Rectal smooth muscle tissue (tissue), 1 donor: ENCODE measurements around the gene TMED4.
"Not testable (repeated sequence)": the region's sequence is repeated elsewhere in the genome, so short reads cannot be mapped to it uniquely, and the experiment has no call there.

Experiments
- H3K27ac ChIP-seq: one replicate; pipeline ENCODE4 v1.7.0; 2013; ENCODE audit warnings: low read depth, low read length, inconsistent platforms
- H3K27me3 ChIP-seq: one replicate; pipeline ENCODE4 v1.7.0; 2013; ENCODE audit warnings: low read length; ENCODE audit not compliant: control insufficient read depth, insufficient read depth
- H3K36me3 ChIP-seq: one replicate; pipeline ENCODE4 v1.7.0; 2013; ENCODE audit warnings: low read length; ENCODE audit not compliant: control insufficient read depth, insufficient read depth
- H3K4me1 ChIP-seq: one replicate; pipeline ENCODE4 v1.7.0; 2013; ENCODE audit warnings: low read length; ENCODE audit not compliant: control insufficient read depth, insufficient read depth
- H3K4me3 ChIP-seq: one replicate; pipeline ENCODE4 v1.7.0; 2013; ENCODE audit warnings: low read length
- H3K9ac ChIP-seq: one replicate; pipeline ENCODE4 v1.7.0; 2013; ENCODE audit warnings: low read length

Gene TMED4

DNA sequence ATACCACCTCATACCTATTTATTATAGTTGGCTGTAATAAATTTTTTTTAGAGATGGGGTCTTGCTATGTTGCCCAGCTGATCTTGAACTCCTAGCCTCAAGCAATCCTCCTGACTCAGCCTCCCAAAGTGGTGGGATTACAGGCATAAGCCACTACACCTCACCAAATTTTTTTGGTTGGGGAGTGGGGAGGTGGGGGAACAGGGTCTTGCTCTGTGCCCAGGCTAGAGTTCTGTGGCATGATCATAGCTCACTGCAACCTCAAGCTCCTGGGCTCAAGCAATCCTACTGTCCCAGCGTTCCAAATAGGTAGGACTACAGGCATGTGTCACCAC is 20.5 kb upstream of the TMED4 start:
- Histone ChIP-seq H3K27me3 (no peaks in the 10 kb centered on the region), H3K4me3 (no peak overlapping the region), H3K9ac (no peak overlapping the region), H3K36me3 (no peaks in the 10 kb centered on the region), H3K27ac (no peak overlapping the region), H3K4me1 (peaks cover 3% of the 10 kb centered on the region)

GRCh38 chr7:44599222-44599621 is 17.2 kb upstream of the TMED4 start:
- no peak overlapping the region for H3K9ac ChIP-seq
- H3K4me1 ChIP-seq, result no peaks in the 10 kb centered on the region
- no peak overlapping the region for H3K4me3 ChIP-seq
- no peak overlapping the region for H3K27ac ChIP-seq
- no peaks in the 10 kb centered on the region for H3K36me3 ChIP-seq
- H3K27me3 ChIP-seq, result no peaks in the 10 kb centered on the region

DNA sequence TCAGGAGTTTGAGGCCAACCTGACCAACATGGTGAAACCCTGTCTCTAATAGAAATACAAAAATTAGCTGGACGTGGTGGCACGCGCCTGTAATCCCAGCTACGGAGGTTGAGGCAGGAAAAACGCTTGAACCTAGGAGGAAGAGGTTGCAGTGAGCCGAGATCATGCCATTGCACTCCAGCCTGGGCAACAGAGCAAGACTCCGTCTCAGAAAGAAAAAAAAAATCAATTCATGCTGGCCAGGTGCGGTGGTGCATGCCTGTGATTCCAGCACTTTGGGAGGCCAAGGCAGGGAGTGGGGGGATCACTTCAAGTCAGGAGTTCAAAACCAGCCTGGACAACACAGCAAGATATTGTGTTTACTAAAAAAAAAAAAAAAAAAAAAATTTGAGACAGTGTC is 15.2 kb upstream of the TMED4 start:
- not testable (repeated sequence) for H3K9ac ChIP-seq, H3K27me3 ChIP-seq, H3K4me1 ChIP-seq, H3K27ac ChIP-seq, H3K36me3 ChIP-seq, H3K4me3 ChIP-seq

GRCh38 chr7:44595934-44596635 is 14.1 kb upstream of the TMED4 start:
- no peaks in the 10 kb centered on the region for H3K27me3 ChIP-seq
- no peak overlapping the region for H3K4me3 ChIP-seq
- no peaks in the 10 kb centered on the region for H3K36me3 ChIP-seq
- H3K27ac ChIP-seq, result no peak overlapping the region
- no peaks in the 10 kb centered on the region for H3K4me1 ChIP-seq
- H3K9ac ChIP-seq, result no peak overlapping the region

DNA sequence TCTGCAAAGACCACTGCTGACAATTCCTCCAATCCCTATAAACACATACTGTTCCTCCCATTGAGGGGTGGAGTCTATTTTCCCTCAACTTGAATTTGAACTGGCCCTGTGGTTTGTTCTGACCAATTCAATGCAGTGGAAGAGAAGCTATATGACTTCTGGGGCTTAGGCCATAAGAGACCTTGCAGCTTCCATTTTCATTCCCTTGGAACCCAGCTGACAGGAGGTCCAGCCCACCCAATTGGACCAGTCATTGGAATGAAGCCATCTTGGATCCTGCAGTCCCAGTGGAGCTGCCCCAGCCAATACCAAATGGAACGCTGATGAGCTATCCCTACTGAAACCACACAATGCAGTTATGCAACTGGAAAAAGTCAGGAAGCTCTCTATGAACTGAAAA is 8.9 kb upstream of the TMED4 start:
- Histone ChIP-seq H3K36me3 (no peaks in the 10 kb centered on the region), H3K4me1 (no peaks in the 10 kb centered on the region), H3K27ac (no peak overlapping the region), H3K9ac (no peak overlapping the region), H3K4me3 (no peak overlapping the region), H3K27me3 (no peaks in the 10 kb centered on the region)

DNA sequence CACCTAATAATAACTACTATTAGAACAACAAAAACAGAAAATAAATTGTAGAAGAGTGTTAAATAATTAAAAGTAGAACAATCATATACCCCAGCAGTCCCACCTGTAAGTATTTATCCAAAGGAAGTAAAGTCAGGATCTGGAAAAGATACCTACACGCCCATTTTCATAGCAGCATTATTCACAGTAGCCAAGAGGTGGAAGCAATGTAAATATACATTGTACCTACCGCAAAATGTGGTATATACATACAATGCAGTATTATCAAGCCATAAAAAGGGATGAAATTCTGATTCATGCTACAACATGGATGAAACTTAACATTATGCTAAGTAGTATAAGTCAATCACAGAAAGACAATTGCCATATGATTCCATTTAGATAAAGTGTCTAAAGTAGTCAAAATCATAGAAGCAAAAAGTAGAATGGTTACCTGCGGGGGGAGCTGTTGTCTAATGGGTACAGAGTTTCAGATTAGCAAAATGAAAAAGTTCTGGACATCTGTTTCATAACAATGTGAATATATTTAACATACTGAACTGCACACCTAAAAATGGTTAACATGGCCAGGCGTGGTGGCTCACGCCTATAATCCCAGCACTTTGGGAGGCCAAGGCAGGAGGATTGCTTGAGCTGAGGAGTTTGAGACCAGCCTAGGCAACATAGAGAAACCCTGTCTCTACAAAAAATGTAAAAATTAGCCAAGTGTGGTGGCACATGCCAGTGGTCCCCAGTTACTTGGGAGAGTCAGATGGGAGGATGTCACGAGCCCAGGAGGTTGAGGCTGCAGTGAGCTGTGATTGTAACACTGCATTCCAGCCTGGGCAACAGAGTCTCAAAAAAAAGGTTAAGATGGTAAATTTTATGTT is 6.0 kb upstream of the TMED4 start:
- H3K27ac ChIP-seq, result no peak overlapping the region
- no peak overlapping the region for H3K4me3 ChIP-seq
- H3K4me1 ChIP-seq, result no peaks in the 10 kb centered on the region
- H3K9ac ChIP-seq, result no peak overlapping the region
- H3K36me3 ChIP-seq, result no peaks in the 10 kb centered on the region
- no peaks in the 10 kb centered on the region for H3K27me3 ChIP-seq

DNA sequence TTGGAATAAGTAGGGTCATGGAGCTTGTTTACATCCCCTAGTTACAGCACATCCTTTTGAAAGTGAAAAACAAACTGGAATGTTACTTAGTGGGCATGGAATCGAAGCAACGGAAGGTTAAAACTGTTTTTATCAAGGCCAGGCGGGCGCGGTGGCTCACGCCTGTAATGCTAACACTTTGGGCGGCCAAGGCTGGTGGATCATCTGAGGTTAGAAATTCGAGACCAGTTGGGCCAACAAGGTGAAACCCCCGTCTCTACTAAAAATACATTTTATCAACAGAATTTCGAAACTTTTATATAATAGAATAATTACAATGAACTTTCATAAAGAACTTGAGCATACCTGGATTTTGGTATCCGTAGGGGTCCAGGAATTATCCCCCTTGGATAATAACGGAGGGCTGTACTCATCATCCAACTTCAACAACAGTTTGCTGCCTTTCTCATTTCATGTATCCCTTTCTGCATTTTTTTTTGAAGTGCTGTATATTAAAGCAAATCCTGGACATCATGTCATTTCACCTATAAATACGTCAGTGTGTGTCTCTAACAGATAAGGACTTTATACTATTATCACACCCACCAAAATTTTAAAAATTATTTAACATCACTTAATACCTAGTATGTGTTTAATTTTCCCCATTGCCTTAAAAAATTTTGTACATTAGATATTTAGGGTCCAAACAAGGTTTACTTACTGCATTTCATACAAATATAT is 1.3 kb upstream of the TMED4 start:
- Histone ChIP-seq H3K9ac (no peak overlapping the region), H3K4me3 (peak overlapping the region; percentile 94), H3K4me1 (peaks cover 11% of the 10 kb centered on the region), H3K36me3 (peaks cover 5% of the 10 kb centered on the region), H3K27me3 (no peaks in the 10 kb centered on the region), H3K27ac (peak overlapping the region; percentile 99)

DNA sequence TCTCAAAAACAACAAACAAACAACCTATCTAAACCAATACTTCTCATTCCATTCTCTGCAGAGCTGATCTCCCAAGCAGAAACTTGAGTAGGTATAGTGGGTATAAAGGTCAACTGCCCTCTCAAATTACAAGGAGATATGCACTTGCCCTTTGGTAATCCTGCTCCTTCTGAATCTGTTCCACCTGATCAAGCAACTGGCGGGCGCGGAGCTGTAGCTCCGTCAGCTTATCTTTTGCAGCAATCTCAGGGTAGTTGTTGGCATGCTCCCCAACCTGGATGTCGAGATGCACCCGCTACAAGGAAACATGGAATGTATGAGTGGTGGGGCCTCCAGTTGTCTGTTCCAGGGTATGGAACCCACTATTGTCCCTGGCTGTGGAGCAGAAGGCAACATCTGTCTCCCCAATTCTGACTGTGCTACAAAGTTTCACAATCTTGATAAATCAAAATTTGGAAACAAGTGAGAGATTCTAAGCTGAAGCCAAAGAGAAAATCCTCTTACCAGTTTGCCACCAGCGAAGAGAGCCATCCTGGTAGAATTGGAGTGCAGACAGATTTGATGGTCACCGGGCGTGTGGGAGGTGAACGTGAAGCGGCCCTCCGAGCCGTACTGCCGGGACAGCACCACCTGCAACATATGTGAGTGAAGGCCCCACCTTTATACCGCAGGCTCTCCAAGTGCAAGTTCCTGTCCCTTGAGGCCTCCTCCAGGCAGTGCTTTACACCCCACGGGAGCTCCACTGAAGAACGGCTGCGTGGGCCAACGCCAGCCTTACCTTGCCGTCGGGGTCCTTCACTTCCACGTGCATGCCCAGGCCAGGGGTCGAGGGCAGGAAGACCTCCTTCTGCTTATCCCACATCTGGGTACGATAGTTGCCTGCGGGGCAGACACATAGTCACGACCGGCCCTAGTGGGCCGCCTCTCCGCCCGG is 819 bp downstream of the TMED4 start:
- Histone ChIP-seq H3K27me3 (no peaks in the 10 kb centered on the region), H3K27ac (peak overlapping the region; percentile 91), H3K36me3 (peaks cover 9% of the 10 kb centered on the region), H3K4me1 (peaks cover 11% of the 10 kb centered on the region), H3K4me3 (peak overlapping the region; percentile 83), H3K9ac (peak overlapping the region; percentile 81)

DNA sequence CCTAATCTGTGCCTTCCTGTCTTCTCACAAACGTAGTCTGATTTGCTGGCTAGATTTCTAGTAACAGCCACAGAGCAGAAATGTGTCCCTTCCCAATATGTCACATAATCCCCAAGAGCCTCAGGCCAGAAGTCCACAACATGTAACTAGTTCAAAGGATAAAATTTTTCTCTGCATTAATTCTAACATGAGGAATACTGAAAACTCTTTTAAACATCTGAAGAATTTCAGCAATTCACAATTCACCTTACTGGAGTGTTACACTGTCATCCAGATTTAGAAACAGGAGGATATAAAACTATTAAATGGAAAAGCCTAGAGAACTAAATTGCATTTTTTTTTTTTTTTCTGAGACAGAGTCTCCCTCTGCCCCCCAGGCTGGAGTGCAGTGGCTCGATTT is 5.8 kb downstream of the TMED4 start:
- Histone ChIP-seq H3K9ac (no peak overlapping the region), H3K27ac (no peak overlapping the region), H3K27me3 (no peaks in the 10 kb centered on the region), H3K36me3 (peaks cover 22% of the 10 kb centered on the region), H3K4me3 (no peak overlapping the region), H3K4me1 (peaks cover 12% of the 10 kb centered on the region)

DNA sequence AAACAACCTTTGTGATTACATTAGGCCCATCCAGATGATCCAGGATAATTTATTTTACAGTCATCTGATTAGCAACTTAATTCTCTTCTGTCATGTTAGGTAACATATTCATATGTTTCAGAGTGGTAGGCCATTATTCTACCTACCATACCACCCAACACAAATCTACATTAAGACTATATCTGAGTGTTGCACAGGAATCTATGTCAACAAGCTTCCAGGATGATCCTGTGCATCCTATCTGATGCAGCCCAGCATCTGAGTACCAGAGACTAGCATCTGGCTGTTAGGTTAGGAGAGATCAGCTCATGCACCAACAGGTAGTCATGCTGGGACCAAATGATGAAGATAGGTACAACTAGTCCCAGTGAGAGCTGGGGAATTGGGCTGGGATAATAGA is 7.0 kb downstream of the TMED4 start:
- H3K36me3 ChIP-seq, result peaks cover 31% of the 10 kb centered on the region
- no peak overlapping the region for H3K27ac ChIP-seq
- no peak overlapping the region for H3K4me3 ChIP-seq
- H3K4me1 ChIP-seq, result peaks cover 6% of the 10 kb centered on the region
- no peaks in the 10 kb centered on the region for H3K27me3 ChIP-seq
- H3K9ac ChIP-seq, result no peak overlapping the region

DNA sequence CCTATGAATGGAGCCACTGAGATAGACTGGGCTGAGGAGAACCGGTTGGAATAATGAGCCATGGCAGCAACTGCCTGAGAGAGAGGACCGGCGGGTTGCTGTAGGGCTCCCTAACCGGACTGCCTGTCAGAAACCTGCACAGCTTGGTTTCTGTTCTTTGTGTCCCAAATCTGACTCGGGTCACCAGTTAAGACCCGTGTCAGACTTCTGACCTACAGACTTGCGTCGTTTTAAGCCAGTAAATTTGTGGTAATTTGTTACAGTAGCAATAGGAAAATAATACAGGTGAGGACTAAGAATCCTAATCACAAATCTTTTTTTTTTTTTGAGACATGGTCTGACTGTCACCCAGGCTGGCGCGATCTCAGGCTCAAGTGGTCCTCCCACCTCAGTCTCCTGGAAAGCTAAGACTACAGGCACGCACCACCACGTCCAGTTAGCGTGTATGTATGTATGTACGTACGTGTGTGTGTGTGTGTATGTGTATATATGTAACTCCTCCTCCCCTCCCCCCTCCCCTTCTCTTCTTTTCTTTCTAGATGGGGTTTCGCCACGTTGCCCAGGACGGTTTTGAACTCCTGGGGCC is 7.7 kb downstream of the TMED4 start:
- peaks cover 6% of the 10 kb centered on the region for H3K4me1 ChIP-seq
- H3K27ac ChIP-seq, result peak overlapping the region; percentile 85
- peak overlapping the region; percentile 82 for H3K4me3 ChIP-seq
- H3K36me3 ChIP-seq, result peaks cover 34% of the 10 kb centered on the region
- no peaks in the 10 kb centered on the region for H3K27me3 ChIP-seq
- H3K9ac ChIP-seq, result peak overlapping the region; percentile 81
